GM12891 (cell line): ENCODE measurements around the gene EIF4G3.

Source experiments
- POLR2A ChIP-seq: IDR thresholded peaks from 2 replicates; pipeline ENCODE4 v1.6.1; 2011; ENCODE audit warnings: low read depth, low read length, control low read depth
- TAF1 ChIP-seq: IDR thresholded peaks from 2 replicates; pipeline ENCODE4 v1.6.1; 2011; ENCODE audit warnings: low read depth, low read length, control low read depth

GRCh38 chr1:20865001-20865400 is 311.7 kb downstream of the EIF4G3 start:
- TF ChIP-seq TAF1 (no peak), POLR2A (no peak)
